Limb (tissue), 2 donors: ENCODE data around the gene DCTN1.

Source experiments
- DNase-seq, 2 donors: peaks; one replicate each; pipeline ENCODE4 v3.0.0-alpha.2; 2016; ENCODE audit errors: extremely low spot score in 2 of 2

The DCTN1 gene

GRCh38 chr2:74327199-74327598, 52.9 kb downstream of the DCTN1 start:
- DNase-seq = no peak

- no peak for DNase-seq
Measured at GRCh38 chr2:74325815-74326214, 54.3 kb downstream of the DCTN1 start.

DNA sequence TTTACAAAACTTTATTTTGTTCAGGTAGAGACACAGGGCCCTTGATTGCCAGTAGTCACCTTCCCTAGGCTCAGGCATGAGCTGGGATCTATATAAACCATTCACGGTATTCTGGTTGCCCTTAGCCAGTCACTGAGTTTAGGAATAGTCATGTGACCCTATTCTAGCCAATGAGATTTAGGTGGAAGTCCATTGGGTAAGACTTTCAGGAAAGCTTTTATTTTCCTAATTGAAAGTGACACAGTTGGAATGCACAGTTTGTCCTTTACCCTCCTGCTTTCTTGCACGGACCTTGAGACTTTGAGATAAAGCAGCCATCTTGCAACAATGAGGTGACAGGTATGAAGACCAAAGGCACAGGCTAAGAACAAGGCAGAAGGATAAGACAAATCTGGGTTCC, 58.4 kb downstream of the DCTN1 start:
- DNase-seq = no peak

DNA sequence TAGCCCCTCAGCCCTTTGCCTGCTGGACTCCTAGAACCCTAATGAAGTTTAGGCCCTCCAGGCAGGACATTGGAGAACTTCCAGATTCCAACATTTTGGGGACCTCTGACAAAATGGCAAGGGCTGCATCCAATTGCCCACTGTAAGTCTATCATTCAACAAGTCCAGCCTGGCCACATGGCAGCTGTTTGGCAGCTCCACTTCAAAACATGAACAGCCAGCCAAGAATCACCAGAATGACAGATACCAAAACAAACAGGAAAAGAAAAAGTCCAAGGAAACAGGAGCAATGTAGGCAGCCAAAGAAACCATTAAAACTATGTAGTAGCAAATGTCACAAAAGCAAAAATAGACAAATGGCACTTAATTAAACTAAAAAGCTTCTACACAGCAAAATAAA, 62.4 kb downstream of the DCTN1 start:
- DNase-seq = no peak

GRCh38 chr2:74316627-74317295, 63.4 kb downstream of the DCTN1 start:
- no peak for DNase-seq

- no peak for DNase-seq
Measured at GRCh38 chr2:74314107-74314506, 66.0 kb downstream of the DCTN1 start.

- DNase-seq = no peak
Measured at GRCh38 chr2:74313497-74313896, 66.6 kb downstream of the DCTN1 start.

GRCh38 chr2:74312913-74313312, 67.2 kb downstream of the DCTN1 start:
- no peak for DNase-seq
